Uterus (tissue), 2 donors: Measurements from ENCODE around the gene GFRA4.

ENCODE experiments used
- POLR2A ChIP-seq, 2 donors: fragments of 450-650 bp; IDR thresholded peaks; one replicate each; pipeline ENCODE4 v1.6.1; 2016; ENCODE audit warnings: antibody characterized with exemption in 2 of 2, mild to moderate bottlenecking in 1 of 2, moderate library complexity in 1 of 2
- TF ChIP-seq, protein P1 (sequence below), 4 experiments: fragments of 200-600 bp in 2 of 4; fragments of 450-650 bp in 2 of 4; sonication (generic) in 2 of 4; IDR thresholded peaks; one replicate each; pipeline ENCODE4 v1.5.1; 2016 to 2019; ENCODE audit warnings: antibody characterized with exemption in 4 of 4, mild to moderate bottlenecking in 2 of 4, moderate library complexity in 1 of 4

DNA sequence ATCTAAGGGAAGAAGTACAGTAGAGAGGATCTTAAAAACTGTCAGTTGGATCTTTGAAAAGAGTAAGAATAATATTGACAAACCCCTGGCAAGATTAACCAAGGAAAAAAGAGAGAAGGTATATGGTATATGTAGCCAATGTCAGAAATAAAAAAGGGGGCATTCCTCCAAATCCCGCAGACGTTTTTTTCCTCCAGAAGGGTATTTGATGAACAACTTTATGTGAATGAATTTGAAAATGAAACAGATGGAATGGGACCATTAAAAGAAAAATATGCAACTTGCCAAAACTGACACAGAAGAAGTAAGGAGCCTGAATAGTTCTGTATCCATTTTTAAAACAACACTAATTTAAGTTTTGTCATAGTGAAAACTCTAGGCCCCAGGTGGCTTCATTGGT is 35.7 kb downstream of the GFRA4 start:
- TF ChIP-seq, protein P1, sequence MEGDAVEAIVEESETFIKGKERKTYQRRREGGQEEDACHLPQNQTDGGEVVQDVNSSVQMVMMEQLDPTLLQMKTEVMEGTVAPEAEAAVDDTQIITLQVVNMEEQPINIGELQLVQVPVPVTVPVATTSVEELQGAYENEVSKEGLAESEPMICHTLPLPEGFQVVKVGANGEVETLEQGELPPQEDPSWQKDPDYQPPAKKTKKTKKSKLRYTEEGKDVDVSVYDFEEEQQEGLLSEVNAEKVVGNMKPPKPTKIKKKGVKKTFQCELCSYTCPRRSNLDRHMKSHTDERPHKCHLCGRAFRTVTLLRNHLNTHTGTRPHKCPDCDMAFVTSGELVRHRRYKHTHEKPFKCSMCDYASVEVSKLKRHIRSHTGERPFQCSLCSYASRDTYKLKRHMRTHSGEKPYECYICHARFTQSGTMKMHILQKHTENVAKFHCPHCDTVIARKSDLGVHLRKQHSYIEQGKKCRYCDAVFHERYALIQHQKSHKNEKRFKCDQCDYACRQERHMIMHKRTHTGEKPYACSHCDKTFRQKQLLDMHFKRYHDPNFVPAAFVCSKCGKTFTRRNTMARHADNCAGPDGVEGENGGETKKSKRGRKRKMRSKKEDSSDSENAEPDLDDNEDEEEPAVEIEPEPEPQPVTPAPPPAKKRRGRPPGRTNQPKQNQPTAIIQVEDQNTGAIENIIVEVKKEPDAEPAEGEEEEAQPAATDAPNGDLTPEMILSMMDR (IDR thresholded peaks at IDR 0.05): no peak
- no peak for TF ChIP-seq POLR2A (IDR thresholded peaks at IDR 0.05)
